Endothelial cell of umbilical vein (primary cell): ENCODE results near the gene KLHL4. TPM values are rescaled to one million over a fixed set of nuclear protein-coding genes. Genes with fewer than 3 reads are reported as not detected.
A peak's percentile ranks its signal among the peaks of the same experiment; 100 is the strongest.

Source experiments
- BruUV-seq: library from RNA; stranded (reverse); fragments of 400-500 nt; replicated peaks from 2 replicates; lab custom pipeline; 2021; lab: Mats Ljungman, UMichigan
- CTCF ChIA-PET: fragments of 300-600, 350-600 bp; sonication (Branson Sonifier 250); formaldehyde crosslinking; loops from one replicate; lab custom pipeline; 2021; ENCODE audit warnings: antibody characterized with exemption, inconsistent platforms; lab: Charles Lee
- POLR2A ChIA-PET: fragments of 300-600, 350-600 bp; sonication (Branson Sonifier 250); formaldehyde crosslinking; loops from one replicate; lab custom pipeline; 2021; ENCODE audit warnings: antibody characterized with exemption, inconsistent platforms; lab: Charles Lee
- DNase-seq: peaks from one replicate; pipeline ENCODE4 v3.0.0-alpha.2; 2011; ENCODE audit warnings: low read depth, low spot score
- FAIRE-seq: peaks from 2 replicates; lab custom pipeline; 2011; peaks lifted over from hg19 to GRCh38; lab: Jason Lieb, UNC
- H2AFZ ChIP-seq: 2 replicates; pipeline ENCODE4 v1.6.0; 2012; ENCODE audit warnings: low read depth, low read length, control low read depth, inconsistent platforms
- H3K27ac ChIP-seq: 2 replicates; pipeline ENCODE4 v1.5.1; 2011; ENCODE audit warnings: low read depth, mild to moderate bottlenecking, control low read depth, low read length, moderate library complexity; ENCODE audit not compliant: insufficient read depth
- H3K27me3 ChIP-seq, 2 experiments: 2 replicates each; pipeline versions ENCODE4 v1.6.0 to v1.6.1; 2011; ENCODE audit warnings: low read length in 2 of 2, mixed read lengths in 1 of 2; ENCODE audit not compliant: control insufficient read depth in 2 of 2, insufficient read depth in 2 of 2
- H3K36me3 ChIP-seq, 2 experiments: 2 replicates in 1 of 2; 3 replicates in 1 of 2; pipeline ENCODE4 v1.5.1; 2011; ENCODE audit warnings: low read length in 2 of 2, mild to moderate bottlenecking in 1 of 2, moderate library complexity in 1 of 2; ENCODE audit not compliant: control insufficient read depth in 2 of 2, insufficient read depth in 2 of 2; ENCODE audit errors: extremely low read depth in 1 of 2
- H3K4me1 ChIP-seq: 3 replicates; pipeline ENCODE4 v1.5.1; 2011; ENCODE audit warnings: mild to moderate bottlenecking, low read length; ENCODE audit not compliant: control insufficient read depth, insufficient read depth; ENCODE audit errors: extremely low read depth
- H3K4me2 ChIP-seq: 2 replicates; pipeline ENCODE4 v1.6.1; 2011; ENCODE audit warnings: low read length, control low read depth, mixed read lengths; ENCODE audit not compliant: insufficient read depth
- H3K4me3 ChIP-seq, 3 experiments: fragments of 200-600 bp in 1 of 3; sonication (generic), shearing (Covaris generic) in 1 of 3; replicated peaks in 1 of 3; 2 replicates each; pipeline ENCODE4 v1.5.1; 2011 to 2016; ENCODE audit warnings: control low read depth in 3 of 3, low read length in 3 of 3, mild to moderate bottlenecking in 2 of 3, inconsistent platforms in 1 of 3, low read depth in 1 of 3, moderate library complexity in 1 of 3; ENCODE audit not compliant: insufficient read depth in 1 of 3
- H3K79me2 ChIP-seq: 2 replicates; pipeline ENCODE4 v1.6.0; 2012; ENCODE audit warnings: low read length, inconsistent platforms; ENCODE audit not compliant: control insufficient read depth, insufficient read depth
- H3K9ac ChIP-seq: replicated peaks from 2 replicates; pipeline ENCODE3; 2011; ENCODE audit warnings: low read length, control low read depth; ENCODE audit not compliant: insufficient read depth; ENCODE audit errors: extremely low read depth
- H3K9me1 ChIP-seq: replicated peaks from 3 replicates; pipeline ENCODE4 v1.6.0; 2011; ENCODE audit warnings: mild to moderate bottlenecking, low read length; ENCODE audit not compliant: control insufficient read depth, insufficient read depth; ENCODE audit errors: extremely low read depth
- H3K9me3 ChIP-seq: replicated peaks from 2 replicates; pipeline ENCODE4 v1.5.1; 2012; ENCODE audit warnings: low read length, inconsistent platforms; ENCODE audit not compliant: control insufficient read depth, insufficient read depth
- H4K20me1 ChIP-seq: replicated peaks from 2 replicates; pipeline ENCODE3; 2011; ENCODE audit warnings: mild to moderate bottlenecking, low read length; ENCODE audit not compliant: control insufficient read depth, insufficient read depth; ENCODE audit errors: extremely low read depth
- CTCF ChIP-seq, 2 donors: IDR thresholded peaks; 1 replicate in 1 of 2; 2 replicates in 1 of 2; pipeline ENCODE4 v1.5.1; 2011; ENCODE audit warnings: low read length in 2 of 2, mild to moderate bottlenecking in 2 of 2, moderate library complexity in 2 of 2, control low read depth in 1 of 2, inconsistent platforms in 1 of 2, low read depth in 1 of 2; ENCODE audit not compliant: insufficient read depth in 1 of 2; ENCODE audit errors: extremely low read depth in 1 of 2
- EZH2 ChIP-seq: IDR thresholded peaks from 2 replicates; pipeline ENCODE4 v1.6.1; 2012; ENCODE audit warnings: borderline replicate concordance, low read depth, mild to moderate bottlenecking, moderate library complexity, low read length, inconsistent platforms; ENCODE audit not compliant: severe bottlenecking
- FOS ChIP-seq: IDR thresholded peaks from 2 replicates; pipeline ENCODE4 v1.6.1; 2011; ENCODE audit warnings: mild to moderate bottlenecking, low read length, moderate library complexity, borderline replicate concordance; ENCODE audit not compliant: insufficient read depth
- GATA2 ChIP-seq: IDR thresholded peaks from 2 replicates; pipeline ENCODE4 v1.7.0; 2011; ENCODE audit warnings: low read depth, mild to moderate bottlenecking, moderate library complexity, mixed read lengths, low read length; ENCODE audit not compliant: insufficient read length, insufficient read depth
- JUN ChIP-seq: IDR thresholded peaks from 2 replicates; pipeline ENCODE4 v1.6.1; 2011; ENCODE audit warnings: borderline replicate concordance, low read depth; ENCODE audit not compliant: insufficient read length, insufficient read depth
- MAX ChIP-seq: IDR thresholded peaks from 2 replicates; pipeline ENCODE4 v1.6.1; 2011; ENCODE audit not compliant: insufficient read depth, insufficient read length
- MYC ChIP-seq: IDR thresholded peaks from one replicate; pipeline ENCODE4 v1.6.1; 2011; ENCODE audit warnings: mild to moderate bottlenecking, low read depth, low read length
- POLR2A ChIP-seq: IDR thresholded peaks from 2 replicates; pipeline ENCODE4 v1.6.1; 2012; ENCODE audit warnings: low read depth, mild to moderate bottlenecking, control low read depth, low read length
- POLR2AphosphoS5 ChIP-seq: IDR thresholded peaks from 2 replicates; pipeline ENCODE4 v1.6.1; 2012; ENCODE audit warnings: low read depth, mild to moderate bottlenecking, control low read depth, low read length, moderate library complexity; ENCODE audit not compliant: insufficient read depth
- dilution Hi-C: fragments of 300-500 bp; cut with MboI; formaldehyde crosslinking; loops from one replicate; pipeline ENCODE4 v1.15.0; 2019; ENCODE audit warnings: low sequenced_read_pairs; ENCODE audit not compliant: extremely low pct_ligation_motif_present
- intact Hi-C: fragments of 100-400 bp; cut with micrococcal nuclease; formaldehyde crosslinking; loops from one replicate; pipeline ENCODE4 v1.10.0; 2022
- polyA plus RNA-seq, 4 experiments: library from polyadenylated mRNA; depleted of rRNA in 3 of 4; stranded (reverse) in 3 of 4; unstranded in 1 of 4; fragments of >200 nt; gene quantifications; 2 replicates each; pipeline versions ENCODE4 v1.2.1 to v1.2.3, GENCODE V29; 2011 to 2012; ENCODE audit warnings: missing spikeins in 1 of 4
- total RNA-seq: library from RNA; stranded (reverse); gene quantifications from 2 replicates; pipeline ENCODE4 v1.2.3, GENCODE V29; 2021

The KLHL4 gene
- total and polyA plus RNA-seq, 2 donors (not counting 3 experiments of a cell fraction or from before 2014, with no cell fraction given), result 9.8 to 19.3 TPM

- Histone ChIP-seq H3K4me2 (no peak overlapping the region), H3K9ac (no peak overlapping the region), H2AFZ (no peak overlapping the region), H3K4me3 (no peak overlapping the region), H3K79me2 (no peaks in the 10 kb centered on the region), H3K36me3 (no peaks in the 10 kb centered on the region), H3K27ac (no peak overlapping the region), H3K9me3 (no peaks in the 10 kb centered on the region), H3K27me3 (no peaks in the 10 kb centered on the region), H4K20me1 (no peaks in the 10 kb centered on the region), H3K4me1 (no peaks in the 10 kb centered on the region), H3K9me1 (no peaks in the 10 kb centered on the region)
- POLR2A ChIA-PET, result no interaction called here
- CTCF ChIA-PET, result no interaction called here
- dilution Hi-C loops, result no loop called here
- DNase-seq, result peak; percentile 47
- no peak for FAIRE-seq
- intact Hi-C loops, result no loop called here
- no TSS peak for BruUV-seq
- TF ChIP-seq POLR2A (no peak), MYC (no peak), MAX (no peak), EZH2 (no peak), POLR2AphosphoS5 (no peak), JUN (no peak), CTCF (IDR thresholded peaks at IDR 0.05; ENCODE audit: extremely low read depth in 1 of 2, insufficient read depth in 1 of 2, low read depth in 1 of 2, low read length in 2 of 2) (no peak), FOS (no peak), GATA2 (no peak)
These were observed 28.5 kb upstream of the KLHL4 start for GRCh38 chrX:87489071-87489470.
